Adrenal gland (tissue), 12 donors: ENCODE measurements around the gene PTPRJ. TPM values are rescaled to one million over a fixed set of nuclear protein-coding genes. Genes with fewer than 3 reads are reported as not detected.

Experiments
- DNase-seq, 7 donors: peaks; one replicate each; pipeline ENCODE4 v3.0.0-alpha.2; 2019 to 2020
- H3K27ac ChIP-seq, 5 donors: fragments of 200-600 bp; sonication (generic) in 4 of 5; 1 replicate in 3 of 5; 2 replicates in 2 of 5; pipeline versions ENCODE4 v1.5.1 to v1.8.0; 2016 to 2020; ENCODE audit warnings: mild to moderate bottlenecking in 1 of 5
- H3K27me3 ChIP-seq: fragments of 200-600 bp; 2 replicates; pipeline ENCODE4 v1.8.0; 2021
- H3K36me3 ChIP-seq, 2 donors: fragments of 200-600 bp; replicated peaks in 1 of 2; 1 replicate in 1 of 2; 2 replicates in 1 of 2; pipeline versions ENCODE4 v1.5.1 to v1.8.0; 2018 to 2022
- H3K4me1 ChIP-seq, 2 donors: fragments of 200-600 bp; replicated peaks in 1 of 2; 1 replicate in 1 of 2; 2 replicates in 1 of 2; pipeline versions ENCODE4 v1.5.1 to v1.8.0; 2018 to 2021
- H3K4me3 ChIP-seq, 4 donors: fragments of 200-600 bp; sonication (generic) in 3 of 4; one replicate each; pipeline ENCODE4 v1.5.1; 2016 to 2018
- H3K9me3 ChIP-seq, 3 donors: fragments of 200-600 bp; sonication (generic) in 1 of 3; replicated peaks in 1 of 3; 1 replicate in 2 of 3; 2 replicates in 1 of 3; pipeline versions ENCODE4 v1.5.1 to v1.8.0; 2016 to 2021
- CTCF ChIP-seq, 6 experiments: fragments of 450-650 bp in 4 of 6; fragments of 200-600 bp in 2 of 6; sonication (generic) in 1 of 6; IDR thresholded peaks; 1 replicate in 5 of 6; 2 replicates in 1 of 6; pipeline versions ENCODE4 v1.5.1 to v1.8.0; 2016 to 2021; ENCODE audit warnings: antibody characterized with exemption in 6 of 6, mild to moderate bottlenecking in 2 of 6, moderate library complexity in 1 of 6
- POLR2A ChIP-seq, 2 donors: fragments of 450-650 bp; IDR thresholded peaks; one replicate each; pipeline ENCODE4 v1.6.1; 2017; ENCODE audit warnings: antibody characterized with exemption in 2 of 2, mild to moderate bottlenecking in 2 of 2, moderate library complexity in 1 of 2
- WGBS, 4 donors: extraction: QIAGEN DNeasy Blood & Tissue Kit in 2 of 4; methylation state at CpG; one replicate each; pipeline versions ENCODE4 v1.1.5 to v1.1.7; 2013 to 2017; 5-methylcytosine and 5-hydroxymethylcytosine counted together
- intact Hi-C, 2 donors: fragments of 100-400 bp; cut with DNase I; formaldehyde crosslinking; loops; one replicate each; pipeline versions ENCODE4 v1.14.1 to v1.15.0; 2022 to 2023
- polyA plus RNA-seq, 3 donors: library from polyadenylated mRNA; stranded (reverse); fragments of 200-250 nt in 2 of 3; fragments of 350-450 nt in 1 of 3; fragmentation: Illumina TruSeq in 1 of 3; extraction: RNeasy Lipid Tissue Mini Kit (QIAGEN cat#74804) in 1 of 3; gene quantifications; one replicate each; pipeline ENCODE4 v1.2.3, GENCODE V29; 2013 to 2014
- total RNA-seq, 9 donors: library from RNA; depleted of rRNA in 4 of 9; stranded (reverse); fragments of >200 nt in 4 of 9; fragments of 120-200 nt in 1 of 9; fragmentation: NEBNext Ultra II Directional in 1 of 9; extraction: Animal tissue kit (Norgen Biotek cat#: 25700) in 1 of 9; gene quantifications; one replicate each; pipeline versions ENCODE4 v1.1.0 to v1.2.4, GENCODE V29; 2013 to 2023
- donor health status: healthy with polysubstance abuse.
- donor health status: Bipolar disorder and iron deficiency.
- donor health status: DM: yes; HTN: yes; CAD: no.
- donor health status: DM: no; HTN: no; CAD: no.
- donor health status: DM: no; HTN: no; CAD: no.
- donor health status: DM: yes; HTN: yes; CAD: no.

PTPRJ gene
- total and polyA plus RNA-seq, 12 donors: 1.4 to 16.9 (median 10.2) TPM

- H3K27me3 ChIP-seq: no peaks in the 10 kb centered on the region
- H3K9me3 ChIP-seq: no peaks in the 10 kb centered on the region
- no peak overlapping the region for H3K27ac ChIP-seq
- H3K4me1 ChIP-seq: no peaks in the 10 kb centered on the region
- no peak overlapping the region for H3K4me3 ChIP-seq
- intact Hi-C loops: no loop called here
- WGBS, 4 donors: 65 to 73% (median 72%) methylated on average over 8 of the region's 8 CpGs
- H3K36me3 ChIP-seq: no peaks in the 10 kb centered on the region
- no peak for TF ChIP-seq POLR2A (IDR thresholded peaks at IDR 0.05)
- TF ChIP-seq CTCF (IDR thresholded peaks at IDR 0.05): no peak
- no peak for DNase-seq
Measured at GRCh38 chr11:48043111-48043990, 63.0 kb downstream of the PTPRJ start.

- Histone ChIP-seq H3K9me3 (no peaks in the 10 kb centered on the region), H3K27me3 (no peaks in the 10 kb centered on the region), H3K4me1 (no peaks in the 10 kb centered on the region), H3K27ac (peak overlapping the region in 1 of 5 donors; percentile 56), H3K36me3 (no peaks in the 10 kb centered on the region), H3K4me3 (no peak overlapping the region)
- intact Hi-C loops: no loop called here
- DNase-seq: no peak
- TF ChIP-seq POLR2A (IDR thresholded peaks at IDR 0.05) (no peak), CTCF (IDR thresholded peaks at IDR 0.05) (no peak)
- 85 to 95% (median 90%) methylated on average over 8 to 9 of the region's 9 CpGs for WGBS, 4 donors
Measured at GRCh38 chr11:48043991-48044512, 63.7 kb downstream of the PTPRJ start.

GRCh38 chr11:48044577-48044976, 64.2 kb downstream of the PTPRJ start:
- WGBS, 4 donors: 75 to 87% (median 81%) methylated on average over 7 of the region's 7 CpGs

More at GRCh38 chr11:48044577-48044976, 64.2 kb downstream of the PTPRJ start:
- intact Hi-C loops: no loop called here
- Histone ChIP-seq H3K4me3 (no peak overlapping the region), H3K27me3 (no peaks in the 10 kb centered on the region), H3K9me3 (no peaks in the 10 kb centered on the region), H3K27ac (peak overlapping the region in 1 of 5 donors; percentile 56), H3K4me1 (no peaks in the 10 kb centered on the region), H3K36me3 (no peaks in the 10 kb centered on the region)
- TF ChIP-seq POLR2A (IDR thresholded peaks at IDR 0.05): no peak
- no peak for TF ChIP-seq CTCF (IDR thresholded peaks at IDR 0.05)
- DNase-seq: peak; percentile 25 to 62 (median 38)
